Mesodermal cell (in vitro differentiated cells): ENCODE data around the gene EIF4ENIF1.

Source experiments
- H3K27ac ChIP-seq: 2 replicates; pipeline ENCODE4 v1.7.0; 2013; ENCODE audit warnings: mild to moderate bottlenecking, low read depth, low read length, moderate library complexity; ENCODE audit not compliant: severe bottlenecking
- H3K36me3 ChIP-seq: 2 replicates; pipeline ENCODE4 v1.7.1; 2013; ENCODE audit warnings: mild to moderate bottlenecking, low read length, moderate library complexity; ENCODE audit not compliant: control insufficient read depth, insufficient read depth
- H3K4me1 ChIP-seq: one replicate; pipeline ENCODE4 v1.7.1; 2013; ENCODE audit warnings: mild to moderate bottlenecking, low read length; ENCODE audit not compliant: insufficient read depth, control insufficient read depth, poor library complexity, severe bottlenecking
- H3K4me3 ChIP-seq: 2 replicates; pipeline ENCODE4 v1.7.0; 2013; ENCODE audit warnings: low read length, control low read depth, mild to moderate bottlenecking; ENCODE audit not compliant: insufficient read depth, poor library complexity, severe bottlenecking; ENCODE audit errors: extremely low read depth
- H3K9me3 ChIP-seq: 2 replicates; pipeline ENCODE4 v1.7.1; 2013; ENCODE audit warnings: mild to moderate bottlenecking, low read length, moderate library complexity; ENCODE audit not compliant: control insufficient read depth
- WGBS, 2 experiments: methylation state at CpG; one replicate each; pipeline ENCODE4 v1.1.5; 2013; ENCODE audit warnings: missing lambda C conversion rate in 2 of 2; ENCODE audit not compliant: insufficient coverage in 2 of 2; 5-methylcytosine and 5-hydroxymethylcytosine counted together

EIF4ENIF1 gene

GRCh38 chr22:31398231-31398630 is 91.4 kb downstream of the EIF4ENIF1 start:
- no peak overlapping the region for H3K4me3 ChIP-seq
- peaks cover 27% of the 10 kb centered on the region for H3K36me3 ChIP-seq
- no peaks in the 10 kb centered on the region for H3K4me1 ChIP-seq
- 80 to 100% methylated on average over 2 of the region's 5 CpGs for WGBS, 2 experiments
- H3K9me3 ChIP-seq: peaks cover 4% of the 10 kb centered on the region
- no peak overlapping the region for H3K27ac ChIP-seq

GRCh38 chr22:31394326-31394725 is 95.3 kb downstream of the EIF4ENIF1 start:
- no peak overlapping the region for H3K4me3 ChIP-seq
- H3K36me3 ChIP-seq: no peaks in the 10 kb centered on the region
- WGBS, 2 experiments: 81 to 95% methylated on average over 2 to 3 of the region's 3 CpGs

GRCh38 chr22:31393893-31394292 is 95.7 kb downstream of the EIF4ENIF1 start:
- H3K4me1 ChIP-seq: no peaks in the 10 kb centered on the region

More at GRCh38 chr22:31394326-31394725, 95.3 kb downstream of the EIF4ENIF1 start:
- H3K9me3 ChIP-seq: peaks cover 4% of the 10 kb centered on the region
- H3K4me1 ChIP-seq: no peaks in the 10 kb centered on the region
- peak overlapping the region; percentile 0 for H3K27ac ChIP-seq

More at GRCh38 chr22:31393893-31394292, 95.7 kb downstream of the EIF4ENIF1 start:
- H3K4me3 ChIP-seq: no peak overlapping the region
- H3K36me3 ChIP-seq: no peaks in the 10 kb centered on the region
- no peak overlapping the region for H3K27ac ChIP-seq
- 87 to 94% methylated on average over 2 of the region's 2 CpGs for WGBS, 2 experiments
- peaks cover 4% of the 10 kb centered on the region for H3K9me3 ChIP-seq
